H1 (cell line): Measurements from ENCODE around the gene PTH1R. TPM values are rescaled to one million over a fixed set of nuclear protein-coding genes. Genes with fewer than 3 reads are reported as not detected.

ENCODE experiments used
- CTCF ChIA-PET: fragments of 300-600 bp; sonication (Branson Sonifier 250); formaldehyde crosslinking; loops from one replicate; lab custom pipeline; 2021; ENCODE audit not compliant: partially characterized antibody; lab: Charles Lee
- POLR2A ChIA-PET: fragments of 300-600 bp; sonication (Branson Sonifier 250); formaldehyde crosslinking; loops from one replicate; lab custom pipeline; 2021; ENCODE audit warnings: inconsistent platforms; ENCODE audit not compliant: partially characterized antibody; lab: Charles Lee
- DNase-seq, 2 experiments: peaks; one replicate each; pipeline versions ENCODE4 v3.0.0 to v3.0.0-alpha.2; 2010 to 2022; ENCODE audit warnings: low spot score in 2 of 2, low read depth in 1 of 2, mixed read lengths in 1 of 2
- FAIRE-seq: peaks from 2 replicates; lab custom pipeline; 2011; peaks lifted over from hg19 to GRCh38; lab: Jason Lieb, UNC
- H2AFZ ChIP-seq: 2 replicates; pipeline ENCODE4 v1.8.1; 2012; ENCODE audit warnings: low read length, inconsistent platforms
- H2AK5ac ChIP-seq: 2 replicates; pipeline ENCODE4 v1.6.1; 2013; ENCODE audit warnings: low read depth, low read length
- H2BK120ac ChIP-seq: replicated peaks from 2 replicates; pipeline ENCODE3; 2013; ENCODE audit warnings: low read depth, low read length, inconsistent platforms
- H2BK12ac ChIP-seq: 2 replicates; pipeline ENCODE4 v1.6.1; 2013; ENCODE audit warnings: low read depth, low read length
- H2BK15ac ChIP-seq: 2 replicates; pipeline ENCODE4 v1.6.1; 2013; ENCODE audit warnings: low read length
- H2BK20ac ChIP-seq: 2 replicates; pipeline ENCODE4 v1.6.1; 2013; ENCODE audit warnings: low read length
- H2BK5ac ChIP-seq: 2 replicates; pipeline ENCODE4 v1.6.1; 2013; ENCODE audit warnings: low read depth, low read length
- H3K14ac ChIP-seq: 2 replicates; pipeline ENCODE4 v1.6.1; 2013; ENCODE audit warnings: inconsistent platforms; ENCODE audit not compliant: insufficient read length
- H3K18ac ChIP-seq: 2 replicates; pipeline ENCODE4 v1.6.1; 2013; ENCODE audit warnings: low read length; ENCODE audit errors: extremely low read depth
- H3K23ac ChIP-seq: 2 replicates; pipeline ENCODE4 v1.6.1; 2013; ENCODE audit warnings: inconsistent platforms; ENCODE audit not compliant: insufficient read length
- H3K23me2 ChIP-seq: 2 replicates; pipeline ENCODE4 v1.6.1; 2013; ENCODE audit warnings: low read depth, low read length
- H3K27ac ChIP-seq: 2 replicates; pipeline ENCODE4 v1.6.1; 2011; ENCODE audit warnings: low read depth, low read length, inconsistent platforms
- H3K27me3 ChIP-seq, 4 experiments: replicated peaks in 1 of 4; 1 replicate in 1 of 4; 2 replicates in 3 of 4; pipeline versions ENCODE4 v1.6.1 to v1.8.1; 2011 to 2013; ENCODE audit warnings: low read length in 3 of 4, mild to moderate bottlenecking in 3 of 4, inconsistent platforms in 2 of 4, mixed read lengths in 2 of 4, moderate library complexity in 1 of 4; ENCODE audit not compliant: control insufficient read depth in 3 of 4, insufficient read depth in 3 of 4; ENCODE audit errors: extremely low read depth in 1 of 4
- H3K36me3 ChIP-seq, 4 experiments: 2 replicates each; pipeline versions ENCODE4 v1.6.1 to v1.8.1; 2011 to 2013; ENCODE audit warnings: mild to moderate bottlenecking in 4 of 4, low read length in 3 of 4, moderate library complexity in 2 of 4, control low read depth in 1 of 4, inconsistent platforms in 1 of 4; ENCODE audit not compliant: insufficient read depth in 4 of 4, control insufficient read depth in 2 of 4
- H3K4ac ChIP-seq: replicated peaks from 2 replicates; pipeline ENCODE3; 2013; ENCODE audit warnings: low read length, low read depth, mixed read lengths, inconsistent platforms; ENCODE audit not compliant: insufficient read length
- H3K4me1 ChIP-seq, 4 experiments: replicated peaks in 1 of 4; 1 replicate in 1 of 4; 2 replicates in 3 of 4; pipeline versions ENCODE4 v1.6.1 to v1.8.1; 2011 to 2013; ENCODE audit warnings: low read length in 3 of 4, inconsistent platforms in 2 of 4, mixed read lengths in 1 of 4; ENCODE audit not compliant: insufficient read depth in 4 of 4, control insufficient read depth in 3 of 4
- H3K4me2 ChIP-seq, 2 experiments: 2 replicates each; pipeline versions ENCODE4 v1.6.1 to v1.8.1; 2011 to 2013; ENCODE audit warnings: low read depth in 2 of 2, low read length in 2 of 2, control low read depth in 1 of 2, inconsistent platforms in 1 of 2, mild to moderate bottlenecking in 1 of 2; ENCODE audit not compliant: insufficient read depth in 1 of 2
- H3K4me3 ChIP-seq, 4 experiments: fragments of 200-600, 300-600 bp in 1 of 4; sonication (generic), shearing (Covaris generic), sonication (Bioruptor Twin) in 1 of 4; 2 replicates each; pipeline versions ENCODE4 v1.5.1 to v1.8.1; 2011 to 2016; ENCODE audit warnings: low read length in 4 of 4, low read depth in 3 of 4, control low read depth in 2 of 4, inconsistent platforms in 2 of 4, mild to moderate bottlenecking in 2 of 4, mixed read lengths in 1 of 4, moderate library complexity in 1 of 4; ENCODE audit not compliant: insufficient read depth in 2 of 4; ENCODE audit errors: extremely low read depth in 1 of 4
- H3K56ac ChIP-seq: replicated peaks from 2 replicates; pipeline ENCODE3; 2013; ENCODE audit warnings: low read depth, mild to moderate bottlenecking, mixed read lengths, low read length, inconsistent platforms; ENCODE audit not compliant: insufficient read length
- H3K79me1 ChIP-seq: 2 replicates; pipeline ENCODE4 v1.6.1; 2013; ENCODE audit warnings: low read depth, low read length, control low read depth
- H3K79me2 ChIP-seq, 2 experiments: 2 replicates each; pipeline versions ENCODE4 v1.6.1 to v1.8.1; 2012 to 2013; ENCODE audit warnings: low read length in 2 of 2, mild to moderate bottlenecking in 2 of 2, inconsistent platforms in 1 of 2; ENCODE audit not compliant: insufficient read depth in 2 of 2, control insufficient read depth in 1 of 2
- H3K9ac ChIP-seq, 4 experiments: replicated peaks in 1 of 4; 1 replicate in 1 of 4; 2 replicates in 3 of 4; pipeline versions ENCODE4 v1.6.1 to v1.8.1; 2011 to 2013; ENCODE audit warnings: low read depth in 3 of 4, low read length in 3 of 4, control low read depth in 2 of 4, mild to moderate bottlenecking in 2 of 4, moderate library complexity in 2 of 4, inconsistent platforms in 1 of 4; ENCODE audit errors: extremely low read depth in 1 of 4
- H3K9me3 ChIP-seq, 2 experiments: 2 replicates each; pipeline versions ENCODE4 v1.6.1 to v1.8.1; 2012 to 2013; ENCODE audit warnings: mild to moderate bottlenecking in 2 of 2, moderate library complexity in 2 of 2, control low read depth in 1 of 2, inconsistent platforms in 1 of 2, low read depth in 1 of 2, low read length in 1 of 2, mixed read lengths in 1 of 2; ENCODE audit not compliant: insufficient read depth in 2 of 2
- H4K20me1 ChIP-seq, 2 experiments: replicated peaks in 1 of 2; 2 replicates each; pipeline versions ENCODE3 to v1.8.1; 2011 to 2013; ENCODE audit warnings: inconsistent platforms in 2 of 2, low read length in 2 of 2, mild to moderate bottlenecking in 1 of 2; ENCODE audit not compliant: insufficient read depth in 2 of 2, control insufficient read depth in 1 of 2
- H4K5ac ChIP-seq: 2 replicates; pipeline ENCODE4 v1.6.1; 2013; ENCODE audit warnings: low read length, low read depth, mixed read lengths, inconsistent platforms; ENCODE audit not compliant: insufficient read length
- H4K8ac ChIP-seq: 2 replicates; pipeline ENCODE4 v1.8.0; 2013; ENCODE audit warnings: mild to moderate bottlenecking, moderate library complexity, low read length, inconsistent platforms; ENCODE audit not compliant: insufficient read depth; ENCODE audit errors: extremely low read depth
- H4K91ac ChIP-seq: replicated peaks from 2 replicates; pipeline ENCODE3; 2013; ENCODE audit warnings: low read length, mixed read lengths, inconsistent platforms; ENCODE audit not compliant: insufficient read length
- BRCA1 ChIP-seq: IDR thresholded peaks from 2 replicates; pipeline ENCODE4 v1.6.1; 2012; ENCODE audit warnings: low read depth, low read length, improper control_type of control experiment
- CHD2 ChIP-seq: IDR thresholded peaks from 2 replicates; pipeline ENCODE4 v1.6.1; 2012; ENCODE audit warnings: low read length, improper control_type of control experiment
- GABPA ChIP-seq: IDR thresholded peaks from 2 replicates; pipeline ENCODE4 v1.6.1; 2011; ENCODE audit warnings: mild to moderate bottlenecking, low read length, moderate library complexity, borderline replicate concordance; ENCODE audit not compliant: insufficient read depth
- JUN ChIP-seq: IDR thresholded peaks from 2 replicates; pipeline ENCODE4 v1.6.1; 2011; ENCODE audit warnings: low read depth, mild to moderate bottlenecking, improper control_type of control experiment, low read length
- MAFK ChIP-seq: IDR thresholded peaks from 2 replicates; pipeline ENCODE4 v1.6.1; 2012; ENCODE audit warnings: low read depth, mild to moderate bottlenecking, improper control_type of control experiment, low read length
- NRF1 ChIP-seq: IDR thresholded peaks from 2 replicates; pipeline ENCODE4 v1.6.1; 2011; ENCODE audit warnings: mild to moderate bottlenecking, low read depth, low read length, improper control_type of control experiment
- RAD21 ChIP-seq, 2 experiments: IDR thresholded peaks in 1 of 2; conservative IDR thresholded peaks in 1 of 2; 2 replicates each; pipeline ENCODE4 v1.6.1; 2011; ENCODE audit warnings: low read depth in 2 of 2, low read length in 2 of 2, improper control_type of control experiment in 1 of 2, inconsistent platforms in 1 of 2, mild to moderate bottlenecking in 1 of 2, moderate library complexity in 1 of 2
- RNF2 ChIP-seq: fragments of 200-900, 300-1000 bp; sonication (generic); IDR thresholded peaks from 2 replicates; pipeline ENCODE4 v1.7.1; 2016; ENCODE audit warnings: borderline replicate concordance, low read depth, mild to moderate bottlenecking, antibody characterized with exemption, low read length; ENCODE audit not compliant: poor library complexity, severe bottlenecking; ENCODE audit errors: missing control alignments
- RXRA ChIP-seq: IDR thresholded peaks from 2 replicates; pipeline ENCODE4 v1.6.1; 2011; ENCODE audit warnings: low read depth, mild to moderate bottlenecking, low read length, moderate library complexity; ENCODE audit not compliant: insufficient read depth
- SP1 ChIP-seq: IDR thresholded peaks from 2 replicates; pipeline ENCODE4 v1.6.1; 2011; ENCODE audit warnings: low read depth, low read length
- TEAD4 ChIP-seq: IDR thresholded peaks from 2 replicates; pipeline ENCODE4 v1.6.1; 2012; ENCODE audit warnings: low read depth, low read length, inconsistent platforms, mixed read lengths
- YY1 ChIP-seq: IDR thresholded peaks from 2 replicates; pipeline ENCODE4 v1.6.1; 2011; ENCODE audit warnings: low read depth, mild to moderate bottlenecking, low read length
- WGBS, 2 experiments: shearing (Covaris generic) in 1 of 2; methylation state at CpG; one replicate each; pipeline versions ENCODE4 v1.1.6 to v1.1.7; 2013 to 2015; ENCODE audit warnings: low lambda C conversion rate in 2 of 2, mixed read lengths in 2 of 2, inconsistent platforms in 1 of 2, low coverage in 1 of 2, missing lambda C conversion rate in 1 of 2; ENCODE audit not compliant: insufficient replicate concordance in 2 of 2, insufficient coverage in 1 of 2, insufficient read length in 1 of 2; ENCODE audit errors: extremely low coverage in 1 of 2, missing lambda C conversion rate in 1 of 2; 5-methylcytosine and 5-hydroxymethylcytosine counted together
- polyA plus RNA-seq, 7 experiments: library from polyadenylated mRNA; depleted of rRNA in 3 of 7; stranded (reverse) in 5 of 7; unstranded in 2 of 7; fragments of >200 nt in 5 of 7; fragments of 200-250 nt in 2 of 7; gene quantifications; 1 replicate in 5 of 7; 2 replicates in 1 of 7; 4 replicates in 1 of 7; pipeline versions ENCODE4 v1.2.1 to v1.2.3, GENCODE V29; 2011 to 2013; ENCODE audit warnings: missing spikeins in 2 of 7, mixed read lengths in 2 of 7
- total RNA-seq: library from RNA; stranded (reverse); fragmentation: NEBNext Ultra II Directional; extraction: Animal tissue kit (Norgen Biotek cat#: 25700); gene quantifications from 2 replicates; pipeline ENCODE4 v1.2.1, GENCODE V29; 2021

The PTH1R gene
- total and polyA plus RNA-seq, 2 of the 8 experiments (the other 6 are each of a cell fraction or from before 2014, with no cell fraction given), result 0.57 to 1.5 TPM

DNA sequence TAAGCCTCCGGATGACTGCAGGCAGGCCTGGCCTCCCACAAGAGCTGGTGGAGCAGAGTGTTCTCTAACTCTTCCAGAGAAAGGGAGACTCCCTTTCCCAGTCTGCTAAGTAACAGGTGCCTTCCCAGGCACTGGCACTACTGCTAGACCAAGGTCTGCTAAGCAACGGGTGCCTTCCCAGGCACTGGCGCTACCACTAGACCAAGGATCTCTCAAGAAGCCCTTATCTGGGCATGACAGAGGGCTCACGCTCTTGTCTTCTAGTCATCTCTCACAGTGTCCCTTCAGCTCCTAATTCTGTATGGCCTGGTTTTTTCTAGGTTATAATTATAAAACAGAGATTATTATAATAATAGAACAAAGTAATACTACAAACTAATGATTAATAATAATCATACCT lies 42.0 kb upstream of the PTH1R start:
- Histone ChIP-seq H3K79me1 (no peaks in the 10 kb centered on the region), H2BK20ac (no peak overlapping the region), H3K27me3 (no peaks in the 10 kb centered on the region; a peak in 1 of 7 replicates), H2BK5ac (no peak overlapping the region), H3K23ac (no peak overlapping the region), H3K9ac (no peak overlapping the region), H2BK15ac (no peak overlapping the region), H3K79me2 (no peaks in the 10 kb centered on the region), H3K9me3 (peaks cover 0 to 12% of the 10 kb centered on the region in 2 experiments), H3K56ac (no peak overlapping the region), H3K27ac (no peak overlapping the region), H4K20me1 (no peaks in the 10 kb centered on the region), H4K5ac (no peak overlapping the region), H3K36me3 (no peaks in the 10 kb centered on the region), H2AFZ (no peak overlapping the region), H3K4me1 (no peaks in the 10 kb centered on the region), H3K18ac (no peak overlapping the region), H4K91ac (no peak overlapping the region), H3K23me2 (no peaks in the 10 kb centered on the region; the same call in 1 of the 2 replicates), H2BK12ac (no peak overlapping the region), H3K4ac (no peak overlapping the region), H2AK5ac (no peak overlapping the region), H3K4me3 (no peak overlapping the region), H3K14ac (no peak overlapping the region), H2BK120ac (no peak overlapping the region), H4K8ac (no peak overlapping the region), H3K4me2 (no peak overlapping the region)
- TF ChIP-seq GABPA, result no peak
- no peak for TF ChIP-seq CHD2
- no peak for TF ChIP-seq RNF2
- TF ChIP-seq BRCA1, result no peak
- TF ChIP-seq MAFK, result no peak
- no peak for TF ChIP-seq JUN
- TF ChIP-seq RXRA, result no peak
- TF ChIP-seq YY1, result no peak
- no peak for TF ChIP-seq TEAD4
- TF ChIP-seq NRF1, result no peak
- no peak for TF ChIP-seq SP1
- TF ChIP-seq RAD21 (IDR thresholded peaks at IDR 0.05 in 1 of 2, conservative IDR thresholded peaks at IDR 0.05 in 1 of 2; ENCODE audit: low read depth in 2 of 2, low read length in 2 of 2), result no peak
- 96% methylated on average over 4 of the region's 4 CpGs; no CpG with 5 or more reads in 1 of the 2 experiments for WGBS, 2 experiments
- FAIRE-seq (no peak), DNase-seq (no peak)
- ChIA-PET CTCF (no interaction called here), POLR2A (no interaction called here)
